ENCODE data around the gene PRR15.

- TF ChIP-seq CTCF (IDR thresholded peaks at IDR 0.05) (no peak), POLR2A (IDR thresholded peaks at IDR 0.05) (no peak)
Measured at GRCh38 chr7:29592866-29593265, 29.2 kb downstream of the PRR15 start.
